HepG2 (cell line): ENCODE measurements around the gene C19orf38. TPM values are rescaled to one million over a fixed set of nuclear protein-coding genes. Genes with fewer than 3 reads are reported as not detected.
A peak's percentile ranks its signal among the peaks of the same experiment; 100 is the strongest.

Experiments
- DR1 ChIP-seq: sonication (generic); formaldehyde crosslinking; IDR thresholded peaks from 2 replicates; pipeline ENCODE4 v1.8.0; 2021; ENCODE audit warnings: mild to moderate bottlenecking, missing genetic modification reagents, inconsistent platforms
- FOSL2 ChIP-seq: sonication (generic); formaldehyde crosslinking; IDR thresholded peaks from 2 replicates; pipeline ENCODE4 v1.4.0; 2020; ENCODE audit warnings: missing genetic modification reagents
- GATAD2A ChIP-seq: IDR thresholded peaks from 2 replicates; pipeline ENCODE4 v1.6.1; 2016
- KAT8 ChIP-seq: IDR thresholded peaks from 2 replicates; pipeline ENCODE4 v1.6.1; 2016; ENCODE audit warnings: missing genetic modification reagents, missing compliant biosample characterization
- KDM2A ChIP-seq: sonication (generic); formaldehyde crosslinking; IDR thresholded peaks from 2 replicates; pipeline ENCODE4 v1.4.0; 2020; ENCODE audit warnings: low read depth, missing genetic modification reagents, borderline replicate concordance
- MAZ ChIP-seq, 2 experiments: sonication (generic) in 1 of 2; formaldehyde crosslinking in 1 of 2; IDR thresholded peaks; 2 replicates each; pipeline versions ENCODE4 v1.5.0 to v1.6.1; 2012 to 2020; ENCODE audit warnings: low read depth in 2 of 2, mild to moderate bottlenecking in 2 of 2, borderline replicate concordance in 1 of 2, improper control_type of control experiment in 1 of 2, low read length in 1 of 2, missing genetic modification reagents in 1 of 2, moderate library complexity in 1 of 2
- MEIS1 ChIP-seq: sonication (generic); formaldehyde crosslinking; IDR thresholded peaks from 2 replicates; pipeline ENCODE4 v1.9.0; 2021; ENCODE audit warnings: mild to moderate bottlenecking, missing genetic modification reagents, moderate library complexity, borderline replicate concordance
- SAP130 ChIP-seq: IDR thresholded peaks from 2 replicates; pipeline ENCODE4 v1.6.1; 2016; ENCODE audit warnings: low read depth
- SP5 ChIP-seq: IDR thresholded peaks from 2 replicates; pipeline ENCODE4 v1.6.1; 2016; ENCODE audit warnings: low read depth, borderline replicate concordance
- ZNF564 ChIP-seq: sonication (generic); formaldehyde crosslinking; IDR thresholded peaks from 2 replicates; pipeline ENCODE4 v1.8.1; 2023; ENCODE audit warnings: mild to moderate bottlenecking, missing genetic modification reagents
- polyA plus RNA-seq, 8 experiments: library from polyadenylated mRNA; depleted of rRNA in 3 of 8; stranded (reverse) in 7 of 8; unstranded in 1 of 8; fragments of >200 nt; fragmentation: Illumina TruSeq in 4 of 8; extraction: Trizol in 4 of 8; gene quantifications; 2 replicates each; pipeline versions ENCODE4 v1.2.1 to v1.2.3, GENCODE V29; 2011 to 2016; ENCODE audit warnings: low read depth in 4 of 8, missing spikeins in 1 of 8, mixed read lengths in 1 of 8; ENCODE audit not compliant: insufficient read depth in 1 of 8
- total RNA-seq, 5 experiments: library from RNA; depleted of rRNA; stranded (reverse); fragments of >200 nt; fragmentation: Illumina TruSeq; extraction: Trizol; gene quantifications; 2 replicates each; pipeline ENCODE4 v1.2.3, GENCODE V29; 2016; ENCODE audit warnings: low read depth in 1 of 5
- TF ChIP-seq, protein P1 (sequence below): sonication (generic); formaldehyde crosslinking; IDR thresholded peaks from 2 replicates; pipeline ENCODE4 v1.5.1; 2020; ENCODE audit warnings: mild to moderate bottlenecking, missing genetic modification reagents, moderate library complexity
- TF ChIP-seq, protein P2 (sequence below): conservative IDR thresholded peaks from 2 replicates; pipeline ENCODE4 v1.6.1; 2018; ENCODE audit warnings: missing genetic modification reagents
- TF ChIP-seq, protein P3 (sequence below): sonication (generic); formaldehyde crosslinking; IDR thresholded peaks from 2 replicates; pipeline ENCODE4 v1.4.0; 2020; ENCODE audit warnings: missing genetic modification reagents
- TF ChIP-seq, protein P4 (sequence below), 2 experiments: sonication (generic) in 1 of 2; formaldehyde crosslinking in 1 of 2; IDR thresholded peaks; 2 replicates each; pipeline versions ENCODE4 v1.4.0 to v1.6.1; 2018 to 2020; ENCODE audit warnings: missing genetic modification reagents in 2 of 2, borderline replicate concordance in 1 of 2, low read depth in 1 of 2, mild to moderate bottlenecking in 1 of 2, missing biosample characterization in 1 of 2
- TF ChIP-seq, protein P5 (sequence below): sonication (generic); formaldehyde crosslinking; IDR thresholded peaks from 2 replicates; pipeline ENCODE4 v1.4.0; 2020; ENCODE audit warnings: mild to moderate bottlenecking, missing genetic modification reagents

C19orf38 gene
- total and polyA plus RNA-seq, 2 of the 13 experiments (the other 11 are each of a cell fraction or from before 2014, with no cell fraction given) = 0.11 TPM; not detected in 1

DNA sequence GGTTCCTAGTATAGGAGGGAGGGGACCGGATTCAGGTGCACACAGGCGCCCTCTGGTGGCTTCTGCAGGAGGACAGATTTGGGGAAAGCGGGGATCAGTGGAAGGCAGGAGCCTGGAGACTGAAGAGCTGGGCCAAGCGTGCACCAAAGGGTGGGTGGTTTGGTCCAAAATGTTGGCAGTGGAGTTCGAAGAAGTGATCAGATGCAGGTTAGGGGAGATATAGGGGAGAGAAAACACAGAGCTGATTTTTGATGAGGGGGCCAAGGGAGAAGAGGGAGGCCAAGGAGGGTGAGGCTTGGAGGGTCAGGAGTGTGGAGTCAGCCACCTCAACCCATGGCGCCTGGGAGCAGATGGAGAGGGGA lies 16.3 kb downstream of the C19orf38 start (continued):
- TF ChIP-seq, protein P1, sequence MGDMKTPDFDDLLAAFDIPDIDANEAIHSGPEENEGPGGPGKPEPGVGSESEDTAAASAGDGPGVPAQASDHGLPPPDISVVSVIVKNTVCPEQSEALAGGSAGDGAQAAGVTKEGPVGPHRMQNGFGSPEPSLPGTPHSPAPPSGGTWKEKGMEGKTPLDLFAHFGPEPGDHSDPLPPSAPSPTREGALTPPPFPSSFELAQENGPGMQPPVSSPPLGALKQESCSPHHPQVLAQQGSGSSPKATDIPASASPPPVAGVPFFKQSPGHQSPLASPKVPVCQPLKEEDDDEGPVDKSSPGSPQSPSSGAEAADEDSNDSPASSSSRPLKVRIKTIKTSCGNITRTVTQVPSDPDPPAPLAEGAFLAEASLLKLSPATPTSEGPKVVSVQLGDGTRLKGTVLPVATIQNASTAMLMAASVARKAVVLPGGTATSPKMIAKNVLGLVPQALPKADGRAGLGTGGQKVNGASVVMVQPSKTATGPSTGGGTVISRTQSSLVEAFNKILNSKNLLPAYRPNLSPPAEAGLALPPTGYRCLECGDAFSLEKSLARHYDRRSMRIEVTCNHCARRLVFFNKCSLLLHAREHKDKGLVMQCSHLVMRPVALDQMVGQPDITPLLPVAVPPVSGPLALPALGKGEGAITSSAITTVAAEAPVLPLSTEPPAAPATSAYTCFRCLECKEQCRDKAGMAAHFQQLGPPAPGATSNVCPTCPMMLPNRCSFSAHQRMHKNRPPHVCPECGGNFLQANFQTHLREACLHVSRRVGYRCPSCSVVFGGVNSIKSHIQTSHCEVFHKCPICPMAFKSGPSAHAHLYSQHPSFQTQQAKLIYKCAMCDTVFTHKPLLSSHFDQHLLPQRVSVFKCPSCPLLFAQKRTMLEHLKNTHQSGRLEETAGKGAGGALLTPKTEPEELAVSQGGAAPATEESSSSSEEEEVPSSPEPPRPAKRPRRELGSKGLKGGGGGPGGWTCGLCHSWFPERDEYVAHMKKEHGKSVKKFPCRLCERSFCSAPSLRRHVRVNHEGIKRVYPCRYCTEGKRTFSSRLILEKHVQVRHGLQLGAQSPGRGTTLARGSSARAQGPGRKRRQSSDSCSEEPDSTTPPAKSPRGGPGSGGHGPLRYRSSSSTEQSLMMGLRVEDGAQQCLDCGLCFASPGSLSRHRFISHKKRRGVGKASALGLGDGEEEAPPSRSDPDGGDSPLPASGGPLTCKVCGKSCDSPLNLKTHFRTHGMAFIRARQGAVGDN (CRISPR knock-in tag) = peak; percentile 40
- TF ChIP-seq MEIS1 (no peak), DR1 (CRISPR knock-in tag) (no peak), FOSL2 (CRISPR knock-in tag) (no peak), KAT8 (CRISPR knock-in tag) (0 out of 2 replicates have a peak, but pooled peaks have one; percentile 60), MAZ (IDR thresholded peaks at IDR 0.05; ENCODE audit: borderline replicate concordance, low read depth, low read length) (peak; percentile 23; the same call in 1 of the 2 replicates), MAZ (CRISPR knock-in tag; IDR thresholded peaks at IDR 0.05; ENCODE audit: low read depth) (no peak), SP5 (CRISPR knock-in tag) (peak; percentile 21; the same call in 1 of the 2 replicates), KDM2A (CRISPR knock-in tag) (peak; percentile 44; the same call in 1 of the 2 replicates), ZNF564 (CRISPR knock-in tag) (no peak), GATAD2A (CRISPR knock-in tag) (peak; percentile 44), SAP130 (CRISPR knock-in tag) (peak; percentile 67)
- TF ChIP-seq, protein P2, sequence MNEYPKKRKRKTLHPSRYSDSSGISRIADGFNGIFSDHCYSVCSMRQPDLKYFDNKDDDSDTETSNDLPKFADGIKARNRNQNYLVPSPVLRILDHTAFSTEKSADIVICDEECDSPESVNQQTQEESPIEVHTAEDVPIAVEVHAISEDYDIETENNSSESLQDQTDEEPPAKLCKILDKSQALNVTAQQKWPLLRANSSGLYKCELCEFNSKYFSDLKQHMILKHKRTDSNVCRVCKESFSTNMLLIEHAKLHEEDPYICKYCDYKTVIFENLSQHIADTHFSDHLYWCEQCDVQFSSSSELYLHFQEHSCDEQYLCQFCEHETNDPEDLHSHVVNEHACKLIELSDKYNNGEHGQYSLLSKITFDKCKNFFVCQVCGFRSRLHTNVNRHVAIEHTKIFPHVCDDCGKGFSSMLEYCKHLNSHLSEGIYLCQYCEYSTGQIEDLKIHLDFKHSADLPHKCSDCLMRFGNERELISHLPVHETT (CRISPR knock-in tag) = 0 out of 2 replicates have a peak, but pooled peaks have one; percentile 23
- TF ChIP-seq, protein P3, sequence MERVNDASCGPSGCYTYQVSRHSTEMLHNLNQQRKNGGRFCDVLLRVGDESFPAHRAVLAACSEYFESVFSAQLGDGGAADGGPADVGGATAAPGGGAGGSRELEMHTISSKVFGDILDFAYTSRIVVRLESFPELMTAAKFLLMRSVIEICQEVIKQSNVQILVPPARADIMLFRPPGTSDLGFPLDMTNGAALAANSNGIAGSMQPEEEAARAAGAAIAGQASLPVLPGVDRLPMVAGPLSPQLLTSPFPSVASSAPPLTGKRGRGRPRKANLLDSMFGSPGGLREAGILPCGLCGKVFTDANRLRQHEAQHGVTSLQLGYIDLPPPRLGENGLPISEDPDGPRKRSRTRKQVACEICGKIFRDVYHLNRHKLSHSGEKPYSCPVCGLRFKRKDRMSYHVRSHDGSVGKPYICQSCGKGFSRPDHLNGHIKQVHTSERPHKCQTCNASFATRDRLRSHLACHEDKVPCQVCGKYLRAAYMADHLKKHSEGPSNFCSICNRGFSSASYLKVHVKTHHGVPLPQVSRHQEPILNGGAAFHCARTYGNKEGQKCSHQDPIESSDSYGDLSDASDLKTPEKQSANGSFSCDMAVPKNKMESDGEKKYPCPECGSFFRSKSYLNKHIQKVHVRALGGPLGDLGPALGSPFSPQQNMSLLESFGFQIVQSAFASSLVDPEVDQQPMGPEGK = peak; percentile 31; the same call in 1 of the 2 replicates
- TF ChIP-seq, protein P4, sequence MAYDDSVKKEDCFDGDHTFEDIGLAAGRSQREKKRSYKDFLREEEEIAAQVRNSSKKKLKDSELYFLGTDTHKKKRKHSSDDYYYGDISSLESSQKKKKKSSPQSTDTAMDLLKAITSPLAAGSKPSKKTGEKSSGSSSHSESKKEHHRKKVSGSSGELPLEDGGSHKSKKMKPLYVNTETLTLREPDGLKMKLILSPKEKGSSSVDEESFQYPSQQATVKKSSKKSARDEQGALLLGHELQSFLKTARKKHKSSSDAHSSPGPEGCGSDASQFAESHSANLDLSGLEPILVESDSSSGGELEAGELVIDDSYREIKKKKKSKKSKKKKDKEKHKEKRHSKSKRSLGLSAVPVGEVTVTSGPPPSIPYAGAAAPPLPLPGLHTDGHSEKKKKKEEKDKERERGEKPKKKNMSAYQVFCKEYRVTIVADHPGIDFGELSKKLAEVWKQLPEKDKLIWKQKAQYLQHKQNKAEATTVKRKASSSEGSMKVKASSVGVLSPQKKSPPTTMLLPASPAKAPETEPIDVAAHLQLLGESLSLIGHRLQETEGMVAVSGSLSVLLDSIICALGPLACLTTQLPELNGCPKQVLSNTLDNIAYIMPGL (CRISPR knock-in tag; IDR thresholded peaks at IDR 0.05; ENCODE audit: borderline replicate concordance in 1 of 2, low read depth in 1 of 2) = peak in 1 of 2 experiments; percentile 79; a peak in 3 of 4 replicates
- TF ChIP-seq, protein P5, sequence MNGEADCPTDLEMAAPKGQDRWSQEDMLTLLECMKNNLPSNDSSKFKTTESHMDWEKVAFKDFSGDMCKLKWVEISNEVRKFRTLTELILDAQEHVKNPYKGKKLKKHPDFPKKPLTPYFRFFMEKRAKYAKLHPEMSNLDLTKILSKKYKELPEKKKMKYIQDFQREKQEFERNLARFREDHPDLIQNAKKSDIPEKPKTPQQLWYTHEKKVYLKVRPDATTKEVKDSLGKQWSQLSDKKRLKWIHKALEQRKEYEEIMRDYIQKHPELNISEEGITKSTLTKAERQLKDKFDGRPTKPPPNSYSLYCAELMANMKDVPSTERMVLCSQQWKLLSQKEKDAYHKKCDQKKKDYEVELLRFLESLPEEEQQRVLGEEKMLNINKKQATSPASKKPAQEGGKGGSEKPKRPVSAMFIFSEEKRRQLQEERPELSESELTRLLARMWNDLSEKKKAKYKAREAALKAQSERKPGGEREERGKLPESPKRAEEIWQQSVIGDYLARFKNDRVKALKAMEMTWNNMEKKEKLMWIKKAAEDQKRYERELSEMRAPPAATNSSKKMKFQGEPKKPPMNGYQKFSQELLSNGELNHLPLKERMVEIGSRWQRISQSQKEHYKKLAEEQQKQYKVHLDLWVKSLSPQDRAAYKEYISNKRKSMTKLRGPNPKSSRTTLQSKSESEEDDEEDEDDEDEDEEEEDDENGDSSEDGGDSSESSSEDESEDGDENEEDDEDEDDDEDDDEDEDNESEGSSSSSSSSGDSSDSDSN = no peak
